Neural progenitor cell (in vitro differentiated cells): Measurements from ENCODE around the gene ADAMTS20. TPM values are rescaled to one million over a fixed set of nuclear protein-coding genes. Genes with fewer than 3 reads are reported as not detected.
"Not testable (repeated sequence)": the region's sequence is repeated elsewhere in the genome, so short reads cannot be mapped to it uniquely, and the experiment has no call there.

Source experiments
- DNase-seq: peaks from one replicate; pipeline ENCODE4 v3.0.0-alpha.2; 2016; ENCODE audit warnings: low spot score
- H2AFZ ChIP-seq: fragments of 200-600 bp; sonication (generic); replicated peaks from 2 replicates; pipeline ENCODE4 v1.6.1; 2016; ENCODE audit warnings: antibody characterized with exemption
- H3F3A ChIP-seq: fragments of 200-600 bp; sonication (generic); 2 replicates; pipeline ENCODE4 v1.6.1; 2016; ENCODE audit warnings: antibody characterized with exemption, low read depth
- H3K27ac ChIP-seq: fragments of 200-600 bp; sonication (generic); 2 replicates; pipeline ENCODE4 v1.5.1; 2016; ENCODE audit warnings: mild to moderate bottlenecking
- H3K27me3 ChIP-seq: fragments of 200-600 bp; sonication (generic); 2 replicates; pipeline ENCODE4 v1.6.1; 2016; ENCODE audit warnings: mild to moderate bottlenecking, moderate library complexity
- H3K36me3 ChIP-seq: fragments of 200-600 bp; sonication (generic); 2 replicates; pipeline ENCODE4 v1.5.1; 2016
- H3K4me1 ChIP-seq: fragments of 200-600 bp; sonication (generic); 2 replicates; pipeline ENCODE4 v1.6.1; 2016; ENCODE audit warnings: mixed run types
- H3K4me2 ChIP-seq: fragments of 200-600 bp; sonication (generic); 2 replicates; pipeline ENCODE4 v1.6.1; 2016
- H3K4me3 ChIP-seq: fragments of 200-600 bp; sonication (generic); 2 replicates; pipeline ENCODE4 v1.5.1; 2016
- H3K79me2 ChIP-seq: fragments of 200-600 bp; sonication (generic); 2 replicates; pipeline ENCODE4 v1.6.1; 2016; ENCODE audit warnings: low read depth
- H3K9ac ChIP-seq: fragments of 200-600 bp; sonication (generic); 2 replicates; pipeline ENCODE4 v1.6.1; 2016
- H3K9me3 ChIP-seq: fragments of 200-600 bp; sonication (generic); 2 replicates; pipeline ENCODE4 v1.5.1; 2016; ENCODE audit warnings: low read depth
- H4K20me1 ChIP-seq: fragments of 200-600 bp; sonication (generic); 2 replicates; pipeline ENCODE4 v1.6.1; 2016; ENCODE audit warnings: low read depth
- H3K27ac Mint-ChIP-seq: 3 replicates; pipeline ENCODE4 v1.8.0; 2021; ENCODE audit warnings: mixed read lengths
- H3K27me3 Mint-ChIP-seq: 2 replicates; pipeline ENCODE4 v1.8.0; 2022; ENCODE audit warnings: low read depth, mild to moderate bottlenecking, inconsistent platforms, moderate library complexity, mixed read lengths; ENCODE audit not compliant: insufficient read depth
- H3K36me3 Mint-ChIP-seq: 3 replicates; pipeline ENCODE4 v1.8.0; 2021; ENCODE audit warnings: mixed read lengths
- H3K4me1 Mint-ChIP-seq: 3 replicates; pipeline ENCODE4 v1.8.0; 2021; ENCODE audit warnings: mixed read lengths
- H3K4me3 Mint-ChIP-seq: 3 replicates; pipeline ENCODE4 v1.8.0; 2021; ENCODE audit warnings: mild to moderate bottlenecking, moderate library complexity, mixed read lengths
- H3K9me3 Mint-ChIP-seq: 3 replicates; pipeline ENCODE4 v1.8.0; 2020; ENCODE audit warnings: mixed read lengths
- EZH2 ChIP-seq: fragments of 200-600 bp; sonication (generic); IDR thresholded peaks from 2 replicates; pipeline ENCODE4 v1.6.1; 2017; ENCODE audit warnings: antibody characterized with exemption, mild to moderate bottlenecking, moderate library complexity
- EZH2phosphoT487 ChIP-seq: fragments of 200-600 bp; sonication (generic); IDR thresholded peaks from 2 replicates; pipeline ENCODE4 v1.6.1; 2017; ENCODE audit warnings: antibody characterized with exemption
- total RNA-seq: library from RNA; depleted of rRNA; stranded (reverse); fragments of >200 nt; gene quantifications from 2 replicates; pipeline ENCODE4 v1.2.3, GENCODE V29; 2015; ENCODE audit warnings: low replicate concordance
- TF ChIP-seq, protein P1 (sequence below): fragments of 200-600 bp; sonication (generic); IDR thresholded peaks from 2 replicates; pipeline ENCODE4 v1.5.1; 2017; ENCODE audit warnings: antibody characterized with exemption, mild to moderate bottlenecking

The ADAMTS20 gene
- total RNA-seq, 1 donor from 2014 or later = 10.9 TPM

DNA sequence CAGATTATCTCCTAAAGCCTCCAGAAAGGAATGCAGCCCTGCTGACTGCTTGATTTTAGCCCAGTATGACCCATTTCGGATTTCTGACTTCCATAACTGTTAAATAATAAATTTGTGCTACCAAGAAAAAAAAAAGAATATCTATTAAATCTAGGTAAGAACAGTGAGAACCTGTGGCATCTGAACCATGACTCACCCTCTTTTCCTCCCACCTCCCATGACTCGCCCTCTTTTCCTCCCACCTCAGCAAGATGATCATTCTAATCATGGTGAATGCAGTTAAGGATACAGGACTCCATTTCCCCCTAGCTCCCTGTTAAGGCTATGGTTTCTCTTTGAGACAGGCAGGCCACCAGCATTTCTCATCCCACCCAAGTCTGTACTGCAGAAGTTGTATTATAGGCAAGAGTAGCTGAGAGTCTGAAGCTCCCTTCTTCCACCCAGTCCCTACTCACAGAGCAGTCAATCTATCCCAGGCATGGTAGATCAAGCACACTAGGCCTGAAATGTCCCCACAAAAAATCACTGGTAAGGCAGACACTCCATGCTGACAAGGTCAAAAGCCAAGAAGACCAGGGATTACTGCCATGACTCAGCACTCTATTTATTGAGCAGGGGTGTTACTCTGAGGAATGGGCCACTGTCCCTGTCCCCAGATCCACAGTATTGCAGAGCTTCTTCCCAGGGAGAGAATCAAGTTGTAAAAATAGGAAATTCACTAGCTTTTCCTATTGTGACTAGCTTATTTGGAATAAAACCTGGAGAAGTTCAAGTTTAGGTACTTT lies 188.9 kb downstream of the ADAMTS20 start:
- TF ChIP-seq EZH2phosphoT487 (no peak), EZH2 (no peak)
- TF ChIP-seq, protein P1, sequence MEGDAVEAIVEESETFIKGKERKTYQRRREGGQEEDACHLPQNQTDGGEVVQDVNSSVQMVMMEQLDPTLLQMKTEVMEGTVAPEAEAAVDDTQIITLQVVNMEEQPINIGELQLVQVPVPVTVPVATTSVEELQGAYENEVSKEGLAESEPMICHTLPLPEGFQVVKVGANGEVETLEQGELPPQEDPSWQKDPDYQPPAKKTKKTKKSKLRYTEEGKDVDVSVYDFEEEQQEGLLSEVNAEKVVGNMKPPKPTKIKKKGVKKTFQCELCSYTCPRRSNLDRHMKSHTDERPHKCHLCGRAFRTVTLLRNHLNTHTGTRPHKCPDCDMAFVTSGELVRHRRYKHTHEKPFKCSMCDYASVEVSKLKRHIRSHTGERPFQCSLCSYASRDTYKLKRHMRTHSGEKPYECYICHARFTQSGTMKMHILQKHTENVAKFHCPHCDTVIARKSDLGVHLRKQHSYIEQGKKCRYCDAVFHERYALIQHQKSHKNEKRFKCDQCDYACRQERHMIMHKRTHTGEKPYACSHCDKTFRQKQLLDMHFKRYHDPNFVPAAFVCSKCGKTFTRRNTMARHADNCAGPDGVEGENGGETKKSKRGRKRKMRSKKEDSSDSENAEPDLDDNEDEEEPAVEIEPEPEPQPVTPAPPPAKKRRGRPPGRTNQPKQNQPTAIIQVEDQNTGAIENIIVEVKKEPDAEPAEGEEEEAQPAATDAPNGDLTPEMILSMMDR = no peak
- Histone ChIP-seq H3K4me2 (no peak overlapping the region), H3K4me3 (no peak overlapping the region), H3K36me3 (no peaks in the 10 kb centered on the region), H3K27ac (no peak overlapping the region), H3K9ac (no peak overlapping the region), H3K4me1 (no peaks in the 10 kb centered on the region), H3F3A (no peaks in the 10 kb centered on the region), H3K79me2 (no peaks in the 10 kb centered on the region), H4K20me1 (no peaks in the 10 kb centered on the region), H3K27me3 (no peaks in the 10 kb centered on the region), H3K9me3 (no peaks in the 10 kb centered on the region), H2AFZ (no peak overlapping the region)
- no peaks in the 10 kb centered on the region for H3K4me1 Mint-ChIP-seq
- H3K4me3 Mint-ChIP-seq = no peak overlapping the region
- H3K27me3 Mint-ChIP-seq = no peaks in the 10 kb centered on the region
- peaks cover 5% of the 10 kb centered on the region for H3K36me3 Mint-ChIP-seq
- H3K27ac Mint-ChIP-seq = peak overlapping the region; percentile 40
- no peaks in the 10 kb centered on the region for H3K9me3 Mint-ChIP-seq
- DNase-seq = no peak

DNA sequence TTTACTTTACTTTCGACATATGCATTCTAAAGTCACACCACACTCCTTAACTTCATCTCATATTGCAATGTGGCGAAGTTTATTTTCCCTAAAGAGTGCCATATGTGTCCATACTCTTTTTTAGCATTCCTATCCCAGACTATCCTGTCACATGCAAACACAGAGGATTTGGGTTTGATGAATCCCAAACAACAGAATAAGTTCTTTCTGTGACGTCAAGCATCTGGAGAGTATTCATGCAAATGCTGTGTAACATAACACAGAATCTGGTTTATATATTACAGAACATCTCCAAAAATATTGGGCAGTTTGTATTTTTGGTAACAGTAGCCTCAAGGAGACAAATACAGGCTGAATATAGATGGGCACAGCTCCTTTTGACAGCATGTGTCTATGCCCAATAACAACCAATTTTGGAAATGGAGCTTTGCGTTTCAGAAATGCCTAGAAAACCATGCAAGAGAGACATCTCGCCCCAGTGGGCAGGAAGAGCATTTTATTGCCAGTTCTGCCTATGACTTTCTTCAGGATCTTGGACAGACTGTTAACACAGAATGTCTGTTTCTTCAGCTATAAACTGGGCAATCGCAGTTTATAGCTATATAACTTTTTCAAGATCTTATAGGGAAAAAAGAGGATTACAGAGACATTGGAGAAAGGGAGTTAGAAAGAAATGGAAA lies 190.8 kb downstream of the ADAMTS20 start:
- TF ChIP-seq EZH2 (no peak), EZH2phosphoT487 (no peak)
- TF ChIP-seq, protein P1 = no peak
- no peak overlapping the region for H3K4me3 Mint-ChIP-seq
- no peaks in the 10 kb centered on the region for H3K9me3 Mint-ChIP-seq
- Histone ChIP-seq H3F3A (no peaks in the 10 kb centered on the region), H3K9me3 (no peaks in the 10 kb centered on the region), H3K4me1 (no peaks in the 10 kb centered on the region), H2AFZ (no peak overlapping the region), H3K9ac (no peak overlapping the region), H3K4me3 (no peak overlapping the region), H3K4me2 (no peak overlapping the region), H3K36me3 (no peaks in the 10 kb centered on the region), H3K79me2 (no peaks in the 10 kb centered on the region), H3K27me3 (no peaks in the 10 kb centered on the region), H4K20me1 (no peaks in the 10 kb centered on the region), H3K27ac (no peak overlapping the region)
- no peak overlapping the region for H3K27ac Mint-ChIP-seq
- no peaks in the 10 kb centered on the region for H3K27me3 Mint-ChIP-seq
- no peak for DNase-seq
- no peaks in the 10 kb centered on the region for H3K4me1 Mint-ChIP-seq
- peaks cover 5% of the 10 kb centered on the region for H3K36me3 Mint-ChIP-seq

DNA sequence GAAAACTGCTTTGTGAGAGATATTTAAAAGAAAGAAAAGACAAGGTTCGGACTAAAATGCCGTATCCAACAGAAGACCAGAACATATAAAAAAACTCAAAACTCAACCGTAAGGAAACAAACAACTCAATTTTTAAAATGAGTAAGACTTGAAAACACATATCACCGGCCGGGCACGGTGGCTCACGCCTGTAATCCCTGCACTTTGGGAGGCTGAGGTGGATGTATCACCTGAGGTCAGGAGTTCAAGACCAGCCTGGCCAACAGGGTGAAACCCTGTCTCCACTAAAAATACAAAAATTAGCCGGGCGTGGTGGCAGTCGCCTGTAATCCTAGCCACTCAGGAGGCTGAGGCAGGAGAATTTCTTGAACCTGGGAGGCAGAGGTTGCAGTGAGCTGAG lies 192.0 kb downstream of the ADAMTS20 start:
- H3K4me3 ChIP-seq, H2AFZ ChIP-seq, H3K9me3 ChIP-seq, H3K4me2 ChIP-seq, H3K4me1 Mint-ChIP-seq, H3K27ac ChIP-seq, H3K9me3 Mint-ChIP-seq, H4K20me1 ChIP-seq, H3K4me1 ChIP-seq, H3K4me3 Mint-ChIP-seq, H3K36me3 ChIP-seq, DNase-seq, H3K27ac Mint-ChIP-seq, H3F3A ChIP-seq, H3K79me2 ChIP-seq, H3K9ac ChIP-seq, H3K27me3 Mint-ChIP-seq, H3K36me3 Mint-ChIP-seq, H3K27me3 ChIP-seq: not testable (repeated sequence)

DNA sequence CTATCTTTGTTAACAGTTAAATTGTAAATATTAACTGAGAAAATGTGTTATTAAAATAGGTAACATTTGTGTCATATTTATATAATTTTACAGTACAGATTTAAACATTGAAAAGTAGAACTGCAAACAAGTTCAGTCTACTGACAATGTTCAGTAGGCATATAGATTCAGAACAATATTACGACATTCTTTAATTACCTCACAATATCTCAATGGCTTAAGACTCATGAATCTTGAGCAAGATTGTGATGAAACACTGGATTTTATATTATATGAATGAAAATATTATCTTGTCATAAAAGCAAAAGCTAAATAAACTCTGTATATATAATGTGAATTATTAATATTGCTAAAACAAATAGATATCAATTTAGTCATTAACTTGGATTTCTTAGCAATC lies 194.9 kb downstream of the ADAMTS20 start:
- Histone ChIP-seq H4K20me1 (no peaks in the 10 kb centered on the region), H3K9me3 (no peaks in the 10 kb centered on the region), H2AFZ (no peak overlapping the region), H3K79me2 (no peaks in the 10 kb centered on the region), H3K27ac (no peak overlapping the region), H3K27me3 (no peaks in the 10 kb centered on the region), H3K9ac (no peak overlapping the region), H3K4me3 (no peak overlapping the region), H3K36me3 (no peaks in the 10 kb centered on the region), H3K4me1 (no peaks in the 10 kb centered on the region), H3F3A (no peaks in the 10 kb centered on the region), H3K4me2 (no peak overlapping the region)
- no peak for DNase-seq
- TF ChIP-seq EZH2phosphoT487 (no peak), EZH2 (no peak)
- TF ChIP-seq, protein P1 = no peak
- Mint-ChIP-seq H3K4me3 (no peak overlapping the region), H3K27me3 (no peaks in the 10 kb centered on the region), H3K4me1 (no peaks in the 10 kb centered on the region), H3K36me3 (no peaks in the 10 kb centered on the region), H3K9me3 (no peaks in the 10 kb centered on the region), H3K27ac (no peak overlapping the region)
